ENCODE data around the gene CDH8.

- no peak for TF ChIP-seq CTCF (IDR thresholded peaks at IDR 0.05)
- no peak for TF ChIP-seq POLR2AphosphoS5 (IDR thresholded peaks at IDR 0.05)
- no peak for TF ChIP-seq EP300 (IDR thresholded peaks at IDR 0.05)
Observed at GRCh38 chr16:62050793-62051192, 14.6 kb upstream of the CDH8 start.
